GM10266 (cell line): ENCODE measurements around the gene IRAK3.
A peak's percentile ranks its signal among the peaks of the same experiment; 100 is the strongest.
"Not testable (repeated sequence)": the region's sequence is repeated elsewhere in the genome, so short reads cannot be mapped to it uniquely, and the experiment has no call there.

ENCODE experiments used
- DNase-seq: peaks from one replicate; pipeline ENCODE4 v3.0.0; 2012; ENCODE audit errors: extremely low spot score
- CTCF ChIP-seq: IDR thresholded peaks from 2 replicates; pipeline ENCODE4 v1.5.1; 2012; ENCODE audit warnings: mild to moderate bottlenecking, low read depth; ENCODE audit not compliant: control insufficient read depth, insufficient read depth; ENCODE audit errors: missing control alignments

Gene IRAK3

GRCh38 chr12:66228462-66228861 is 39.4 kb downstream of the IRAK3 start:
- TF ChIP-seq CTCF: no peak
- DNase-seq: no peak

GRCh38 chr12:66232263-66232662 is 43.2 kb downstream of the IRAK3 start:
- no peak for DNase-seq
- TF ChIP-seq CTCF: no peak

- peak; percentile 37 for DNase-seq
Measured at GRCh38 chr12:66234037-66234693, 45.2 kb downstream of the IRAK3 start.

GRCh38 chr12:66234773-66235625 is 46.0 kb downstream of the IRAK3 start:
- DNase-seq: peak; percentile 75

GRCh38 chr12:66235626-66236281 is 46.7 kb downstream of the IRAK3 start:
- peak; percentile 47 for DNase-seq
- no peak for TF ChIP-seq CTCF

GRCh38 chr12:66236282-66236675 is 47.3 kb downstream of the IRAK3 start:
- not testable (repeated sequence) for DNase-seq

- TF ChIP-seq CTCF: no peak
- peak; percentile 35 for DNase-seq
Measured at GRCh38 chr12:66236969-66237368, 48.0 kb downstream of the IRAK3 start.

GRCh38 chr12:66237505-66238175 is 48.6 kb downstream of the IRAK3 start:
- no peak for TF ChIP-seq CTCF
- DNase-seq: no peak
